Kidney (tissue), 14 donors: ENCODE results near the gene SYNGR4. TPM values are rescaled to one million over a fixed set of nuclear protein-coding genes. Genes with fewer than 3 reads are reported as not detected.

ENCODE experiments used
- DNase-seq, 5 donors: peaks; one replicate each; pipeline ENCODE4 v3.0.0-alpha.2; 2013 to 2020
- FAIRE-seq: peaks from 2 replicates; lab custom pipeline; 2012; peaks lifted over from hg19 to GRCh38; lab: Jason Lieb, UNC
- H3K27ac ChIP-seq, 2 donors: one replicate each; pipeline ENCODE4 v1.7.0; 2013; ENCODE audit warnings: low read depth in 2 of 2, low read length in 2 of 2, inconsistent platforms in 1 of 2
- H3K27me3 ChIP-seq: one replicate; pipeline ENCODE4 v1.7.1; 2013; ENCODE audit warnings: low read length, inconsistent platforms; ENCODE audit not compliant: control insufficient read depth, insufficient read depth
- H3K36me3 ChIP-seq, 3 donors: one replicate each; pipeline versions ENCODE4 v1.7.0 to v1.7.1; 2013; ENCODE audit warnings: low read length in 3 of 3, control low read depth in 1 of 3, inconsistent platforms in 1 of 3; ENCODE audit not compliant: insufficient read depth in 3 of 3, control insufficient read depth in 2 of 3
- H3K4me1 ChIP-seq, 3 donors: one replicate each; pipeline versions ENCODE4 v1.7.0 to v1.7.1; 2013; ENCODE audit warnings: low read length in 3 of 3, inconsistent platforms in 1 of 3, low read depth in 1 of 3; ENCODE audit not compliant: control insufficient read depth in 2 of 3, insufficient read depth in 2 of 3
- H3K4me3 ChIP-seq, 3 donors: one replicate each; pipeline versions ENCODE4 v1.7.0 to v1.8.1; 2013; ENCODE audit warnings: low read length in 3 of 3, control low read depth in 1 of 3, inconsistent platforms in 1 of 3
- H3K9ac ChIP-seq, 3 donors: one replicate each; pipeline versions ENCODE4 v1.7.0 to v1.7.1; 2013; ENCODE audit warnings: low read length in 3 of 3, control low read depth in 1 of 3, inconsistent platforms in 1 of 3
- H3K9me3 ChIP-seq, 3 donors: one replicate each; pipeline versions ENCODE4 v1.7.0 to v1.7.1; 2013; ENCODE audit warnings: low read length in 3 of 3, control low read depth in 1 of 3, inconsistent platforms in 1 of 3; ENCODE audit not compliant: control insufficient read depth in 2 of 3, insufficient read depth in 1 of 3
- CTCF ChIP-seq: IDR thresholded peaks from 3 replicates; pipeline ENCODE4 v1.5.1; 2012; ENCODE audit warnings: mild to moderate bottlenecking, moderate library complexity, borderline replicate concordance; ENCODE audit not compliant: insufficient read depth; ENCODE audit errors: extremely low read depth
- intact Hi-C: fragments of 100-400 bp; cut with DNase I; formaldehyde crosslinking; loops from one replicate; pipeline ENCODE4 v1.11.1; 2022
- polyA plus RNA-seq: library from polyadenylated mRNA; stranded (reverse); fragments of 350-450 nt; fragmentation: Illumina TruSeq; extraction: RNeasy Lipid Tissue Mini Kit (QIAGEN cat#74804); gene quantifications from one replicate; pipeline ENCODE4 v1.2.3, GENCODE V29; 2014; ENCODE audit warnings: low read depth, low replicate concordance; ENCODE audit not compliant: insufficient read depth
- total RNA-seq: library from RNA; stranded (reverse); fragmentation: NEBNext Ultra II Directional; extraction: Animal tissue kit (Norgen Biotek cat#: 25700); gene quantifications from one replicate; pipeline ENCODE4 v1.2.1, GENCODE V29; 2021
- donor health status: control.
- donor health status: control.
- donor health status: control.
- donor health status: control.
- donor health status: control.
- donor health status: DM: yes; HTN: yes; CAD: no.
- donor health status: Normal renal cell carcinoma (clear cell type).

The SYNGR4 gene
- total and polyA plus RNA-seq, 2 donors from 2014 or later: not detected

GRCh38 chr19:48342841-48343540 lies 21.2 kb upstream of the SYNGR4 start:
- Histone ChIP-seq H3K4me3 (no peak overlapping the region), H3K9me3 (no peaks in the 10 kb centered on the region), H3K36me3 (peaks cover 0 to 5% (median 3%) of the 10 kb centered on the region in 3 donors), H3K9ac (no peak overlapping the region), H3K27ac (no peak overlapping the region), H3K4me1 (no peaks in the 10 kb centered on the region), H3K27me3 (no peaks in the 10 kb centered on the region)
- TF ChIP-seq CTCF: no peak
- intact Hi-C loops: no loop called here
- no peak for FAIRE-seq
- DNase-seq: no peak

- peaks cover 0 to 3% (median 0%) of the 10 kb centered on the region in 3 donors for H3K4me1 ChIP-seq
- FAIRE-seq: no peak
- intact Hi-C loops: no loop called here
These were observed 19.3 kb upstream of the SYNGR4 start for GRCh38 chr19:48344892-48345291.

GRCh38 chr19:48346191-48346590 lies 18.0 kb upstream of the SYNGR4 start:
- intact Hi-C loops: no loop called here
- DNase-seq (no peak), FAIRE-seq (no peak)
- no peak for TF ChIP-seq CTCF
- Histone ChIP-seq H3K4me1 (peaks cover 0 to 3% (median 0%) of the 10 kb centered on the region in 3 donors), H3K27me3 (no peaks in the 10 kb centered on the region), H3K9me3 (no peaks in the 10 kb centered on the region), H3K9ac (no peak overlapping the region), H3K36me3 (peaks cover 0 to 5% (median 3%) of the 10 kb centered on the region in 3 donors), H3K4me3 (no peak overlapping the region), H3K27ac (no peak overlapping the region)

More at GRCh38 chr19:48344892-48345291, 19.3 kb upstream of the SYNGR4 start:
- H3K27me3 ChIP-seq: no peaks in the 10 kb centered on the region
- H3K36me3 ChIP-seq: peaks cover 0 to 5% (median 3%) of the 10 kb centered on the region in 3 donors
- no peak for DNase-seq
- H3K27ac ChIP-seq: no peak overlapping the region
- no peaks in the 10 kb centered on the region for H3K9me3 ChIP-seq
- TF ChIP-seq CTCF: no peak
- no peak overlapping the region for H3K9ac ChIP-seq
- H3K4me3 ChIP-seq: no peak overlapping the region
